SW480 (cell line): ENCODE results near the gene TTBK2.
"Not testable (repeated sequence)": the region's sequence is repeated elsewhere in the genome, so short reads cannot be mapped to it uniquely, and the experiment has no call there.

Source experiments
- DNase-seq: peaks from one replicate; pipeline ENCODE4 v3.0.0-alpha.2; 2016; ENCODE audit warnings: low spot score

Gene TTBK2

GRCh38 chr15:42903388-42904324, 16.9 kb downstream of the TTBK2 start:
- no peak for DNase-seq

DNA sequence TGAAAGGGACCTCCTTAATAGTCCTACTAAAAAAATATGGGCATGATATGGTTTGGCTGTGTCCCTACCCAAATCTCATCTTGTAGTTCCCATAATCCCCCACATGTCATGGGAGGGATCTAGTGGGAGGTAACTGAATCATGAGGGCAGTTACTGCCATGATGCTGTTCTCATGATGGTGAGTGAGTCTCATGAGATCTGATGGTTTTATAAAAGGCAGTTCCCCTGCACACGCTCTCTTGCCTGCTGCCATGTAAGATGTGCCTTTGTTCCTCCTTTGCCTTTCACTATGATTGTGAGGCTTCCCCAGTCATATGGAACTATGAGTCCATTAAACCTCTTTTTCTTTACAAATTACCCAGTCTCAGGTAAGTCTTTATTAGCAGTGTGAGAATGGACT, 26.7 kb downstream of the TTBK2 start:
- DNase-seq: not testable (repeated sequence)

- no peak for DNase-seq
These were observed 29.0 kb downstream of the TTBK2 start for GRCh38 chr15:42891569-42891968.

- DNase-seq: peak; percentile 22
These were observed 30.2 kb downstream of the TTBK2 start for GRCh38 chr15:42890161-42890913.

- not testable (repeated sequence) for DNase-seq
These were observed 33.2 kb downstream of the TTBK2 start for GRCh38 chr15:42887384-42887783.

DNA sequence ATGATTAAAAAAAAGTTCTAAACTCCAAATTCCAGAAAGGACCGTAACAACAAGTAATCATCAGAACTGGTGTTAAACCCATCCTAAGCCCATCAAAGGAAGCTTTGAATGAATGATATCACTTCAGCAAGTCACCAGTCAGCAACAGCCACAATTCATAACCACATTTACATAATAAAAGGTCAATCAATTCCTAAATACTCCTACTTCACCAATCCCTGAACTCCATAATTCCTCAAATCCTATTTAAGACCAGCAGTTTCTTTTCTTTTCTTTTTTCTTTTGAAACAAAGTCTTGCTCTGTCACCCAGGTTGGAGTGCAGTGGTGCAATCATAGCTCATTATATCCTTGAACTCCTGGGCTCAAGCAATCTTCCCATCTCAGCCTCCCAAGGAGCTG, 40.5 kb downstream of the TTBK2 start:
- DNase-seq: no peak

DNA sequence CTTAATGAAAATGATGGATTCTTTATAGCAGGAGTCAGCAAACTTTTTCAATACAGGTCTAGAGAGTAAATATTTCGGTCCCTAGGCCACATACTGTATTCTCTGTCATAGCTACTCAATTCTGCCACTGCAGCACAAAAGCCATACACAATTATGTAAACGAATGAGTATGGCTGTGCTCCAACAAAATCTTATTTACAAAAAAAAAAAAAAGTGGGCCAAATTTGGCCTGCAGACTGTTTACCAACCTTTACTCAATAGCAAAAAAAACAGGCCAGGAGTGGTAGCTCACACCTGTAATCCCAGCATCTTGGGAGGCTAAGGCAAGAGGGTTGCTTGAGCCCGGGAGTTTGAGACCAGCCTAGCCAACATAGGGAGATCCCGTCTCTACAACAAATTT, 41.1 kb downstream of the TTBK2 start:
- no peak for DNase-seq

GRCh38 chr15:42876224-42876623, 44.4 kb downstream of the TTBK2 start:
- DNase-seq: no peak

- no peak for DNase-seq
These were observed 51.9 kb downstream of the TTBK2 start for GRCh38 chr15:42868683-42869082.

DNA sequence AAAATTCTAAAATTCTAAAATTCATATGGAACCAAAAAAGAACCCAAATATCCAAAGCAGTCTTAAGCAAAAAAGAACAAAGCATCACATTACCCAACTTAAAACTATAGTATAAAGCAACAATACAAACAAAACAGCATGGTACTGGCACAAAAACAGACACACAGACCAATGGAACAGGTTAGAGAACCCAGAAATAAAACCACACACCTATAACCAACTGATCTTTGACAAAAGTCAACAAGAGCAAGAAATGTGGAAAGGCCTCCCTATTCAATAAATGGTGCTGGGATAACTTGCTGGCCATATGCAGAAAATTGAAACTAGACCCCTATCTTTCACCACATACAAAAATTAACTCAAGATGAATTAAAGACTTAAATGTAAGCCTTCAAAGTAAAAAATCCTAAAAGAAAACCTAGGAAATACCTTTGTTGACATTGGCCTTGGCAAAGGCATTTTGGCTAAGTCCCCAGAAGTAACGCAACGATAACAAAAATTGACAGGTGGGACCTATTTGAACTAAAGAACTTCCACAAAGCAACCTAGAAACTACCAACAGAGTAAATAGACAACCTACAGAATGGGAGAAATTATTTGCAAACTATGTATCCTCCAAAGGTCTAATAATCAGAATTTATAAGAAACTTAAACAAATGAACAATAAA, 56.9 kb downstream of the TTBK2 start:
- no peak for DNase-seq

DNA sequence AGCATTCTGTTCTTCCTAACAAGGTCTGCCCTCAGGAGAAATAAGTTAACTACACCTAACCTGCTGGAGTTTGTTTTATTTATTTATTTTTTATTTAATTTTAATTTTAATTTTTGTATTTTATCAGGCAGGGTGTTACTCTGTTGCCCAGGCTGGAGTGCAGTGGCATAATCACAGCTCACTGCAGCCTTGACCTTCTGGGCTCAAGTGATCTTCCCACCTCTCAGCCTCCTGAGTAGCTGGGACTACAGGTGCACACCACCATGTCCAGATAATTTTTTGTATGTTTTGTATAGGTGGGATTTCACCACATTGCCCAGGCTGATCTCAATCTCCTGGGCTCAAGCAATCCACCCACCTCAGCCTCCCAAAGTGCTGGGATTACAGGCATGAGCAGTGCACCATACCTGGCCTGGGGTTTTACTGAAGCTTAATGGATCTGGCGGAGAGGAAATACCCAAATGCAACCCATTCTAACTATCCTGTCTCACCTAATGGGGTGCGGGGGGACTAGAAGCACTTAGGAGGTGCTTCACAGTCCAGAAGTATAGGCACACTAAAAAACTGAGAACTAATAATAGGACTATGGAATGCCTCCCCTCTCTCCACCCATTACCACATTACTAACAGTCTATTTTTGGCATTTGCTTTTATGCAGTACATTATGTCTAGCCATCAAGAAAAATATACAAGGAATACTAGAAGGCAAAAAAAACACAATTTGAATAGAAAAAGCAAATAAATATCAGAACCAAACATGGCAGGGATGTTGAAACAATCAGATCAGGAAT, 61.4 kb downstream of the TTBK2 start:
- no peak for DNase-seq

DNA sequence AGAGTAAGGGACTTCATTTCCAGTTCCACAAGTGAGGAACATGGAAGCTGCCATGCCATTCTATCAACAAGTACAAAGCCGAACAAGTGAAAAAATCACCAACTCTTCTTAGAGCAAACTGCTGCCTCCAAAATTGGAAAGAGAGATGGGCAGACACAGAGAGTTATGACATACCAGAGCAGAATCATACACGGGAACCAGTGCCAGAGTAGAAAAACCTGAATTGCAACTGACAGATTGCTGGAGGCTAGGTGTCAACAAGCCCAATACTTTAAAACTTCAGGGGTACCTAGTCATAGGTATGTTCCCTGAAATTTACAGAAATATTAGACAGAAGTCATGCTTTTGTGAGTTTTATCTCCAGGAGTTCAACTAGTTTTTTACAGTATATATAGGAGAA, 62.0 kb downstream of the TTBK2 start:
- DNase-seq: no peak

GRCh38 chr15:42854576-42854975, 66.0 kb downstream of the TTBK2 start:
- no peak for DNase-seq

DNA sequence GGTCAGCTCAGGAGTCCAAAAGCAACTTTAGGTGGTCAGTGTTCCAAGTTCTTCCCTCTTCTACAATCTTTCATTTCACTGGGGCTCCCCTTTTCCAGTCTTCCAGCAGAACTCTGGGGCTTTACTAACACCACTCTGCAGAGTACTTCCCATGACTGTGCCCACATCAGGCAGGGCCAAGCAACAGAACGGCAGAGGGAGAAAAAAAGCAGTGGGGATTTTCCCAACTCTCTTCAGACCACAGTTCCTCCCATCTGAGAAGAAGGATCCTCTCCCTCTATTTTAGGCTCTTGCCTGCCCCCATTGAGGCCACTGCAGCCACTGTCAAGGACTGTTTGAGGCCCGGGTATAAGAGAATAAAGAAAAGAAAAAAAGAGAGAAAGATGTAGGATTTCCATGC, 70.7 kb downstream of the TTBK2 start:
- DNase-seq: no peak

GRCh38 chr15:42848846-42849245, 71.7 kb downstream of the TTBK2 start:
- DNase-seq: no peak

DNA sequence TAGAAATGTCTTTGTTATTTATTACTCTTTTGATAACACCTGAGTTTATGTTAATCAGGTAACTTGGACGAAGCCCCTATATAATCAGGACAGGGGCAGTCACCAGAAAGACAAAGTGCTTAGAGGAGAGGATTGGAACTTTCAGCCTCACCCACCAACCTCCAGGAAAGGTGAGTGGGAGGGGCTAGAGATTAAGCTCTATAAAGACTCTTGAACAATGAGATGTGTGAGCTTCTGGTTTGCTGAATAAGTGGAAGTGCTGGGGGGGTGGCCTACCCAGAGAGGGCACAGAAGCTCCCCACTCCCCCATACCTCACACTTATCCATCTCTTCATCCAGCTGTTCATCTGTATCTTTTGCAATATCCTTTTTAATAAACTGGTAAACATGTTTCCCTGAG, 73.9 kb downstream of the TTBK2 start:
- no peak for DNase-seq

GRCh38 chr15:42845581-42845980, 75.0 kb downstream of the TTBK2 start:
- DNase-seq: no peak

GRCh38 chr15:42843699-42844098, 76.9 kb downstream of the TTBK2 start:
- no peak for DNase-seq

DNA sequence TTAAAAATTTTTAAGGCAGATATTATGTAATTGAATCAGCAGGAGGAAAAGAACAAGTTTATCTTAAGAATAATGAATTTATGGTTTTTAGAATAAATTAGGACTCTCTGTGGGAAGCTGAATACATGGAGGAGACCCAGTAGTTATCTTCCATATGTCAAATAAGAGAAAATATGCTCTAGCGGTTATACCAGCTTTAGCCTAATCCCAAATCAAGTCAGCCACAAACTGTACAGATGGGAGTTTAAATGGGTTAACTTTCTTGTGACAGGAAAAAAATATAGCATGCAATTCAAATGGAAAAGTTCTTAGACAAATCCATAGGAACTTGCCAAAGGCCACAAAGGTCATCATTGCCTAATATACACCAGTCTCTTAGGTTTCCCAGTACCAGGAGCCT, 84.3 kb downstream of the TTBK2 start:
- no peak for DNase-seq

- DNase-seq: peak; percentile 28
These were observed 88.0 kb downstream of the TTBK2 start for GRCh38 chr15:42832576-42832975.

DNA sequence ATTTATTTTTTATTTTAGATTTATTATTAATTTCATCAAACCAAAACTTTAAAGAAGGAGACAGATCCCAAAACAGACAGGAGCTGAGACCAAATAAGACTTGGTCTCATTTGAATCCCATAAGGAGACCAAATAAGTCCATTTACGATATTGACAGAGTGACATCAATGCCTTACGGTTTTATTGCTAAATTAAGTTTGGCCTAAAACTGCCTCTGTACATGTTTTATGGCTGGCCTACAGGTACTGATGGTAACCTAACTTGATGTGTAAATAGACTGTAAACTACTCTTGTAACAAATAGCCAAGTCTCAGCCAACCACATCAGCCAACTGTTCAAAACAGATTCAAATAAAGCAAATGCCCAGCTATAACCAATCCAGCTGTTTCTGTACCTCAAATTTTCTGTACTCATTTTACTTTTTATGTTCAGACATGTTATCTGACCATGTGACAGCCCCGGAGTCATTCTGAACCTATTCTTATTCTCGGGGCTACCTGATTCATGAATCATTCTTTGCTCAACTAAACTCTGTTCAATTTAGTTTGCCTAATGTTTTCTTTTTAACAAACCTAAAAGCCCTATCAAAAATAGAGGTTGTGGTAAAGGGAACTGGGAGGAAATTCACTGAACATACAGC, 94.2 kb downstream of the TTBK2 start:
- DNase-seq: no peak
